ENCODE measurements around the gene SUSD1.

- TF ChIP-seq EZH2 (IDR thresholded peaks at IDR 0.05; ENCODE audit: borderline replicate concordance, insufficient read depth, low read length, poor library complexity, severe bottlenecking), result no peak
- no peak for TF ChIP-seq CTCF (IDR thresholded peaks at IDR 0.05; ENCODE audit: poor library complexity, severe bottlenecking)
- no peak for TF ChIP-seq SMC3 (conservative IDR thresholded peaks at IDR 0.05; ENCODE audit: poor library complexity)
- no peak for TF ChIP-seq POLR2AphosphoS5 (IDR thresholded peaks at IDR 0.05)
- no peak for TF ChIP-seq EP300 (conservative IDR thresholded peaks at IDR 0.05; ENCODE audit: poor library complexity, severe bottlenecking)
- no peak for TF ChIP-seq TAF1 (IDR thresholded peaks at IDR 0.05; ENCODE audit: low read depth)
- TF ChIP-seq RAD21 (conservative IDR thresholded peaks at IDR 0.05), result no peak
- TF ChIP-seq REST (IDR thresholded peaks at IDR 0.05; ENCODE audit: borderline replicate concordance), result no peak
- no peak for TF ChIP-seq MXI1 (conservative IDR thresholded peaks at IDR 0.05; ENCODE audit: poor library complexity, severe bottlenecking)
Measured at GRCh38 chr9:112188884-112189283, 13.8 kb upstream of the SUSD1 start.

All from neural cell (in vitro differentiated cells).